GM18951 (cell line): ENCODE data around the gene ACOT11.
"Not testable (repeated sequence)": the region's sequence is repeated elsewhere in the genome, so short reads cannot be mapped to it uniquely, and the experiment has no call there.

Experiments used
- POLR2A ChIP-seq: IDR thresholded peaks from 4 replicates; pipeline ENCODE4 v1.6.1; 2011; ENCODE audit warnings: mild to moderate bottlenecking; ENCODE audit not compliant: insufficient read length, insufficient read depth; ENCODE audit errors: extremely low read depth
- in situ Hi-C: fragments of 300-500 bp; cut with MboI; formaldehyde crosslinking; loops from one replicate; pipeline ENCODE4 v1.12.0; 2022; ENCODE audit warnings: low sequenced_read_pairs, mixed read lengths, inconsistent platforms; ENCODE audit not compliant: unreplicated experiment

ACOT11 gene

DNA sequence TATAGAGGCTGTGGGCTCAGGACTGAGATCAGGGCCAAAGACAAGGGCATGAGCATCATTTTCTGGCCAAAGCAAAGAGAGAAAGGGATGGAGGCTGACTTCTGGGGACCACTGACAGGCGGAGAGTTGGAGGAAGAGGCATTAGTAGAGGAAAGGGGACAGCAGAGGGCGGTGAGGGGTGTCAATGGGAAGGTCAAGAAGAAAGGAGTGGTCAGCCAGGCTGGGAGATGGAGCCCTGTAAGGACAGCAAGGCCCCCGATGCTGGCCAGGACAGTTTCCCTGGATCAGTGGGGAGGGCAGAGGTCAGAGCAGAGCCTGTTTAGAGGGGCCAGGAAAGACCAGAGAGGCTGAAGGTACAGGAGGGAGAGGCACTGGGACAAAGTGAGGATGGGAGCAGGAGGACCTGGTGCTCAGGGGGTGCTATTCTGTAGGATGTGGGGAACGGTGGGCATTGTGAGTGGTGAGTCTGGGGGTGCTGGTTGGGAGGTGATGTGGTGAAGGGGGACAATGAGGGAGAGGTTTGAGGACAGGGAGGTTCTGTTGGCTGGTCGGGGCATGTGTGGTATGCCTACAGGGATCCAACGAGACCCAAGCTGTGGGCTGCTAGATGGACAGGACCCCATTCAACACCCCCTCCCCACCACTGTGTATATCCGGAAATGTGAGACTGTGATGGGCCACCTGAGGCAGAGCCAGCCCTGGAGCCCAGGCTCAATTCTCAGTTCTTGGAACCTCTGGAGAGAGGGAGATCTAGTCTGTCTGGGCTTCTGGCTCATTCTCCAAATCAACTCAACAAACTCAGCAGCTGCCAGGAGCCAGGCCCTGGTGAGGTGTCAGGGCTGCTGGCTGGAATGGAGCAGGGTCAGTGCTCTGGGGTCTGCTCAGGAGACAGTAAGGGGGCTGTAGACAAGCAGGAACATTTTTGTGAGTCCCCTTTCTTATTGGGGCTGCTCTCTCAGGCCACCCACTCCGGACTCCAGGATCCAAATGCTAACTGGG is 76.7 kb downstream of the ACOT11 start:
- TF ChIP-seq POLR2A, result no peak
- in situ Hi-C loops, result no loop called here

DNA sequence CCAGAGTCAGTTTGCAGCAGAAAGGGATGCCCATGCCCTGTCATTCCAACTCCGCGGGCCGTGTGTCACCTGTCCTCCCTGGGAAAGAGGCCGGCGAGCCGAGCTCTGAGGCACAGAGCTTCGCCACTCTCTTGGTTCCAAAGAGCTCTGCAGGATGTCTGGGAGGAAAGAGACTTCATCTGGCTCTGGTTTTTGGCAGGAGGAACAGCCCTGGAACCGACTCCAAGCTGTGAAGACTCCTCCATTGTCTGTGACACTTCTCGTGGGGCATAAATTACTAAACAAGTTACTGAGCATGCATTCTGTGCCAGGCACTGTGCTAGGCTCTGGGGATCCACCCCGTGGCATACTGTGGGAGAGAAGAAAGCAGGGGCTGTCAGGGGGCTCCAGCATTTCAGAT is 79.2 kb downstream of the ACOT11 start:
- TF ChIP-seq POLR2A, result no peak
- in situ Hi-C loops, result no loop called here

DNA sequence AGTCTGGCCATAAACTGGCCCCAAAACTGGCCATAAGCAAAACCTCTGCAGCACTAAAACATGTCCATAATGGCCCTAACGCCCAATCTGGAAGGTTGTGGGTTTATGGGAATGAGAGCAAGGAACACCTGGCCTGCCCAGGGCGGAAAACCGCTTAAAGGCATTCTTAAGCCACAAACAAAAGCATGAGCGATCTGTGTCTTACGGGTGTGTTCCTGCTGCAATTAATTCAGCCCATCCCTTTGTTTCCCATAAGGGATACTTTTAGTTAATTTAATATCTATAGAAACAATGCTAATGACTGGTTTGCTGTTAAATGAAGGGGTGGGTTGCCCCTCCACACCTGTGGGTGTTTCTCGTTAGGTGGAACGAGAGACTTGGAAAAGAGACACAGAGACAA is 87.8 kb downstream of the ACOT11 start:
- in situ Hi-C loops, result not testable (repeated sequence)

DNA sequence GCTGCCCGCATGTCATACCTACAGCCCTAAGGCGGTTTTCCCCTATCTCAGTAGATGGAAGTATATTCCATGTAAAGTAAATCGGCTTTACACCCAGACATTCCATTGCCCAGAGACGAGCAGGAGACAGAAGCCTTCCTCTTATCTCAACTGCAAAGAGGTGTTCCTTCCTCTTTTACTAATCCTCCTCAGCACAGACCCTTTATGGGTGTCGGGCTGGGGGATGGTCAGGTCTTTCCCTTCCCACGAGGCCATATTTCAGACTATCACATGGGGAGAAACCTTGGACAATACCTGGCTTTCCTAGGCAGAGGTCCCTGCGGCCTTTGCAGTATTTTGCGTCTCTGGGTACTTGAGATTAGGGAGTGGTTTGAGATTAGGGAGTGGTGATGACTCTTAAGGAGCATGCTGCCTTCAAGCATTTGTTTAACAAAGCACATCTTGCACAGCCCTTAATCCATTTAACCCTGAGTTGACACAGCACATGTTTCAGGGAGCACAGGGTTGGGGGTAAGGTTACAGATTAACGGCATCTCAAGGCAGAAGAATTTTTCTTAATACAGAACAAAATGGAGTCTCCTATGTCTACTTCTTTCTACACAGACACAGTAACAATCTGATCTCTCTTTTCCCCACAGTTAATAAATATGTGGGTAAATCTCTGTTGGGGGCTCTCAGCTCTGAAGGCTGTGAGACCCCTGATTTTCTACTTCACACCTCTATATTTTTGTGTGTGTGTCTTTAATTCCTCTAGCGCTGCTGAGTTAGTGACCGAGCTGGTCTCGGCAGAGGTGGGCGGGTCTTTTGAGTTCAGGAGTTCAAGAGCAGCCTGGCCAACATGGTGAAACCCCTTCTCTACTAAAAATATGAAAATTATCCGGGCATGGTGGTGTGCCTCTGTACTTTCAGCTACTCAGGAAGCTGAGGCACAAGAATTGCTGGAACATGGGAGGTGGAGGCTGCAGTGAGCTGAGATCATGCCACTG is 88.7 kb downstream of the ACOT11 start:
- in situ Hi-C loops, result not testable (repeated sequence)

DNA sequence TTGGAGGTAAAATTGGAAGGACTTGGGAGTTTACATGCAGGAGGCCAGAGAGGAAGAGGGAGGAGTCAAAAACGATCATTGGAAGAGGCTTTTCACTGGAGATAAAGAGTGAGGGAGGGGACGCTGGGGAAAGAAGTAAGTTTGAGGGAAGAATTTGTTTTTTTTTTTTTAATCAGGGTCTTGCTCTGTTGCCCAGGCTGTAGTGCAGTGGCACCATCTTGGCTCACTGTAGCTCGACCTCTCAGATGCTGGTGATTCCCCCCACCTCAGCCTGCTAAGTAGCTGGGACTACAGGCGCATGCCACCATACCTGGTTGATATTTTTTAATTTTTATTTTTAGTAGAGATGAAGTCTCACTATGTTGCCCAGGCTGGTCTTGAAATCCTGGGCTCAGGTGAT is 92.3 kb downstream of the ACOT11 start:
- in situ Hi-C loops, result no loop called here
- TF ChIP-seq POLR2A, result no peak

DNA sequence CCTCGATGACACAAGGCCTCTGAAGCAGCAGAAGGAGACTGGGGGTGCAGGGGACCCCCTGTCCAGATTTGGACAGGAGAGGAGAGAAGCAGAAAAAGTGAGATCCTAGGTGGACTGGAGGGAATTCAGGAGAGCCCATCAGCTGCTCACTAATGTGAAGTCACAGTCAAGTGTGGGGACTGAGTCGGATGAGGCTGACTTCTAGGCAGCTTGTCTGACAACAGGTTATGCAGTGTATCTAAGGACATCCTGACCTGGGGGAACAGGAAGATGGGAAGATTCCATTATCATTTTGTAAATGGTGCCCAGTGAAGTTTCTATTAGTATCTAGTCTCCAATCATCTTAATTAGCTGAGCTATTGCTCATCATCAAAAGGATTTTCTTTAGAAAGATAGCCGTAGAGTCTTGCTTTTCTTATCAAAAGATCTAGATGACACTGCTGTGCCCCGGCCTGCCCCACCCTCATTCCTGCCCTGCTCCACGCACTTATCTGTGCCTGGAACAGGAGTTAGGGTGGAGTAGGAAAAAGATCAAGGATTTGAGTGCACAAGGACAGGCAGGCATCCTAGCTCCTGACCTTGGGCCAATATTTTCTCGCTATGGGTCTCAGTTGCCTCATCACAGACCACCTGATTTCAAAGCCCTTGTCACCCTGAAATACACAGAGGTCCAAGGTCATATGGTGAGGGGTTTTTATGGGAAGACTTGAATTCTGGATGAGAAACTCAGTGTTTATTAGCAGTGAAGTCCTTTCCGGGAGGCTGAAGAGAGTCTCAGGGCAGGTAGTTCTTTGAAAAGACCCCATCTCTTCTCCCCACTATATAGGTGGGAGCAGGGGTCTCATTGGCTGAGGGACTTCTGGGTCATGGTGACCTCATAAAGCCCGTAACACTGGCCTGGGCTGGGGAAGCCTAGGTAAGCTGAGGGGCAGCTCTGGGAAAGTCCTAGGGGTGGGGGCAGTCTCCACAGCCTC is 93.1 kb downstream of the ACOT11 start, which contains the start of gene MROH7:
Gene MROH7, plus strand, starts transcription at position 924 of the 974 bp plus-strand sequence. CDS start 11,141 bp downstream, outside the sequence.
- TF ChIP-seq POLR2A, result no peak
- in situ Hi-C loops, result no loop called here

DNA sequence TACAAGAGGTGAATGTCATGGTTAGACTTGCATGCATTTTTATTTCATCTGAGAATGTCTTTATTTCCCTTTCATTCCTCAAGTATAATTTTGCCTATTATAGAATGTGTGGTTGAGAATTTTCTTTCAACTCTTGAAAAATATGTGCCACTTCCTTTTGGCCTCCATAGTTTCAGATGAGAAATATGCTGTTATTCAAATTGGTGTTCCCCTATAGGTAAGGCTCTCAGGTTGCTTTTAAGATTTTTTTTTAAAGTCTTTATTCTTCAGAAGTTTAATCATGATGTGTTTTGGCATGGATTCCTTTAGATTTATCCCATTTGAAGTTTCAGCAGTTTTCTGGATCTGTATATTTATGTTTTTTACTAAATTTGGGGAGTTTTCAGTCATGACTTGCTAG is 95.7 kb downstream of the ACOT11 start:
- in situ Hi-C loops, result no loop called here

DNA sequence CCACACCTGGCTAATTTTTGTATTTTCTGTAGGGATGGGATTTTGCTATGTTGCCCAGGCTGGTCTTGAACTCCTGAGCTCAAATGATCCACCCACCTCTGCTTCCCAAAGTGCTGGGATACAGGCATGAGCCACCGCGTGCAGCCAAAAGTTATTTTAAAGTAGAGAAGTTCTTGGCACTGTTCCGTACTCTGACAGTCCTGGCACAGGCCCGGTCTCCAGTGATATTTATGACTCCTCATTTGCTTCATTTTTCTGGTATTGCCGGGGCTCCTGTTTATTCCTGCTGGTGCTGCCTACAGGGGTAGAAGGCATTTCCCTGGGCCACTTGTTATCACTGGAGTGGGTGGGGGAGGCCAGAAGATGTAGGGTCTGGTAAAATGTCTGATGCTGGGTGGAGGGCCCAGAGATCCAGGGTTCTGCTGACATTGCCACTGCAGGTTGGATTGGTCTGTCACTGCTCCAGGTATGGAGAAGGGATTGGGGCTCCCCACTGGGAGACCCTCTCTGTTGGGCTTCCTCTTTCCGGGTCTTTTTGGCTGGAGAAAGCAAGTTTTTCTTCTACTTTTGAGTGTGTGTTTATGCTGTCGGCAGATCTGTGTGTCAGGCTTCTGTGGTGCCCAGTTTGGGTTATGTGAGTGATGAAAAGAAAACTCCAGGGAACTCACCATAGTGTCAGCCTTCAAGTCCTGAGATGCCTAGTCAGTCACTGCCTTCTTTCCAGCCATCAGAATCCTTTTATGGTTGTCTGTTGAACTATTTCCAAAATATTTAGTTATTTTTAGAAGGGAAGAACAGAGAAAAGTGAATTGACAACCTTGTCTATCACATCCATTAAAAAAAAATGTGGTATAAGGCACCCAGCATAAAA is 98.0 kb downstream of the ACOT11 start:
- no peak for TF ChIP-seq POLR2A
- in situ Hi-C loops, result no loop called here

More for the DNA sequence above, 95.7 kb downstream of the ACOT11 start:
- no peak for TF ChIP-seq POLR2A

DNA sequence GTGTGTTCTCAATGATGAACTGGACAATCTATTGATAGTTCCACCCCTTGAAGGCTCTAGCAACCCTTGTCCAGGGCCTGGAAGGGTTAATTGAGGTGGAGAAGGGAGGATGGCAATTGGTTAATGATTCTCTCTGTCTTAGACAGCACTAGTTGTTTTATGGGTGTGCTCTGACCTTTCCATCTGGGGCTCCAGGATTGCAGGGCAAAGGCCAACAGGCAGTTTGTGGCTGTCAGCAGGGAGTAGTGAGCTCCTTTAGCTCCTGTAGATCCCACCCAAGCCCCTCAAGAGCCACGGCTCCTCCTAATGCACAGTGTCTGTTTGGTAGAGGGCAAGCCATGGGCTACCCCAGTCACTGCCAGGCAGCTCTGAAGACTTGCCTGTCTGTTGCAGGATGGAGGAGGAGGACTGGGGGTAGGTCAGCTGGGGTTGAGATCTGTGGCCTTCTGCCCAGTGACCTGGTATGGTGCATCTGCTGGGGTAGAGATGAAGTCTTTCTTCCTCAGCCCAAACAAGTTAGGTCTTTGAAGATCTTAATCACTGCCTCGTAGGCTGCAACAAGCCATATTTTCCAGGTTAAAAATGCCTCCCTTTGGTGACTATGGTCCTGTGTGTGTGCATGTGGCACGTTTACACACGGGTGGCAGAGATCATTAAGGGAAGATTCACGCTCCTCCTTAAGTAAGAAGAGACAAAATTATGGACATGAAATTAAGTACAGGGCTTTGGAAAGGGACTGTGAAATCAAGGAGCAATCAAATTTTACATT is 101.3 kb downstream of the ACOT11 start:
- no peak for TF ChIP-seq POLR2A
- in situ Hi-C loops, result no loop called here

DNA sequence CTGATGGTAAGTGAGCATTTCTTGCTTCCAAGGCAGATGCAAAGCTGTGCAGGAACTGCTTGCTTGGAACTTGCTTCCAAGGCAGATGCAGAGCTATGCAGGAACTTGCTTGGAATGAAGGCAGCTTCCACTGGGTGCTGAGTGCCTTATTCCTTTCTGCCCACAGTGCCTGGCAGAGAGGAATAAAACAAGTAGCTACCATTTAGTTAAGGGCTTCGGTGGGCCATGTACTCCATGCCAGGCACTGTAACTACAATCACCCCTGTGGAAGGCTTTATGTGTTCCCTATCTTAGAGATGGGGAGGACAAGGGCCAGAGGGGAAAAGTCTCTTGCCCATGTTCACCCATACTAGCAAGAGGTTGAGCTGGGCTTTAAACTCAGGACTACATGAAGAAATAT is 101.9 kb downstream of the ACOT11 start:
- no peak for TF ChIP-seq POLR2A
- in situ Hi-C loops, result no loop called here

DNA sequence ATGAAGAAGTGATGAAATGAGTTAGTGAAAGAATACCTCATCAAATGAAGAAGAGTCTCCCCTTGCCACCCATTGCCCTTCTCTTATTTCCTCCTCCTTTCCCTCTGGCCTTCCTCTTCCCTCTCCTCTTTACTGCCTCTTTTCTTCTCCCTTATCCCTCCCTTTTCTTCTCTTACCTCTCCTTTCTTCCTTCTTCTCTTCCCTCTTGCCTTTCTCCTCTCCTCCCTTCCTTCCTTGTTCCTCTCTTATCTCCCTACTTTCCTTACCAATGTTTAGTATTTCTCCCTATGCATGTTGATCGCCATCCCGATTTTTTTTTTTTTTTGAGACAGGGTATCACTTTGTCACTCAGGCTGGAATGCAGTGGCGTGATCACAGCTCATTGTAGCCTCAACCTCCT is 102.4 kb downstream of the ACOT11 start:
- in situ Hi-C loops, result no loop called here

DNA sequence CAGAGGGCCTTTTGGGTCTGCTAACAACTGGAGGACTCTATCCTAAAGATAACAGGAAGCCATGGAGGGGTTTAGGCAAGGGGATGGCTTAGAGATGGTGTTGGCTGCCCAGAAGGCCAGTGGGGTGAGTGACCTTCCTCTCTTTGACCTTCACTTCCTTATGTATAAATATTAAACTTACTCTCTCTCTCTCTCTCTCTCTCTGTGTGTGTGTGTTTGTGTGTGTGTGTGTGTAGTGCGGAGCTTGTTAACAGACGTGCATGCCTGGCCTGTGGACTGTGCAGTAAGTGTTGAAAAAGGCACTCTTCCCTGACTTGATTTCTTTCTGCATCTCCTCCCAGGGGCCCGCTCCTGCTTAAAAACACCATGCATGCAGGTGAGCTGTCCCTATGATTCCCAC is 103.6 kb downstream of the ACOT11 start:
- TF ChIP-seq POLR2A, result no peak
- in situ Hi-C loops, result no loop called here

More for the DNA sequence above, 102.4 kb downstream of the ACOT11 start:
- TF ChIP-seq POLR2A, result no peak
